ENCODE data around the gene PTPN22.

The PTPN22 gene

DNA sequence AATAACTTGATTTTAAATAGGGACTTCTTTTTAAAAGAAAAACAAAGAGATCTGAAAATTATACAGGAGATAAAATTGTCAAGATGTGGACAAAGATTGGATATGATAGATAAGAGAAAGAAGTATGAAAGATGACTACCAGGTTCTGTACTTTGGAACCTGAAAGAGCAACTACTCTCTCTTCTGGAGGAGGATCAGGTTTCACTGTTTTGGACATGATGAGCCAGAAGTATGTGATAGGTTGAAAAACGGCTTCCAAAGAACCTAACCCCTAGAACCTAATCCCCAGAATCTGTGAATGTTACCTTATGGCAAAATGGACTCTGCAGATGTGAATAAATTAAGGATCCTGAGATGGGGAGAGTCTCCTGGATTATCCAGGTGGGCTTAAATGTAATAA is 85.4 kb downstream of the PTPN22 start (continued):
- TF ChIP-seq ATF2 (tag by site-specific recombination; IDR thresholded peaks at IDR 0.05; ENCODE audit: low read depth): no peak
- TF ChIP-seq ZNF133 (tag by site-specific recombination; IDR thresholded peaks at IDR 0.05): no peak
- TF ChIP-seq SETDB1 (IDR thresholded peaks at IDR 0.05; ENCODE audit: insufficient read length, low read length): no peak
- TF ChIP-seq ZNF398 (tag by site-specific recombination; IDR thresholded peaks at IDR 0.05): peak; percentile 59
- TF ChIP-seq ZNF366 (tag by site-specific recombination; conservative IDR thresholded peaks at IDR 0.05): peak; percentile 52; the same call in 1 of the 2 replicates
- no peak for TF ChIP-seq ZNF610 (tag by site-specific recombination; IDR thresholded peaks at IDR 0.05; ENCODE audit: borderline replicate concordance)
- no peak for TF ChIP-seq ZNF544 (tag by site-specific recombination; IDR thresholded peaks at IDR 0.05)
- no peak for TF ChIP-seq ZFP69B (tag by site-specific recombination; IDR thresholded peaks at IDR 0.05)
- TF ChIP-seq, protein P1, sequence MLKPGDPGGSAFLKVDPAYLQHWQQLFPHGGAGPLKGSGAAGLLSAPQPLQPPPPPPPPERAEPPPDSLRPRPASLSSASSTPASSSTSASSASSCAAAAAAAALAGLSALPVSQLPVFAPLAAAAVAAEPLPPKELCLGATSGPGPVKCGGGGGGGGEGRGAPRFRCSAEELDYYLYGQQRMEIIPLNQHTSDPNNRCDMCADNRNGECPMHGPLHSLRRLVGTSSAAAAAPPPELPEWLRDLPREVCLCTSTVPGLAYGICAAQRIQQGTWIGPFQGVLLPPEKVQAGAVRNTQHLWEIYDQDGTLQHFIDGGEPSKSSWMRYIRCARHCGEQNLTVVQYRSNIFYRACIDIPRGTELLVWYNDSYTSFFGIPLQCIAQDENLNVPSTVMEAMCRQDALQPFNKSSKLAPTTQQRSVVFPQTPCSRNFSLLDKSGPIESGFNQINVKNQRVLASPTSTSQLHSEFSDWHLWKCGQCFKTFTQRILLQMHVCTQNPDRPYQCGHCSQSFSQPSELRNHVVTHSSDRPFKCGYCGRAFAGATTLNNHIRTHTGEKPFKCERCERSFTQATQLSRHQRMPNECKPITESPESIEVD (tag by site-specific recombination; IDR thresholded peaks at IDR 0.05): no peak
- TF ChIP-seq, protein P2, sequence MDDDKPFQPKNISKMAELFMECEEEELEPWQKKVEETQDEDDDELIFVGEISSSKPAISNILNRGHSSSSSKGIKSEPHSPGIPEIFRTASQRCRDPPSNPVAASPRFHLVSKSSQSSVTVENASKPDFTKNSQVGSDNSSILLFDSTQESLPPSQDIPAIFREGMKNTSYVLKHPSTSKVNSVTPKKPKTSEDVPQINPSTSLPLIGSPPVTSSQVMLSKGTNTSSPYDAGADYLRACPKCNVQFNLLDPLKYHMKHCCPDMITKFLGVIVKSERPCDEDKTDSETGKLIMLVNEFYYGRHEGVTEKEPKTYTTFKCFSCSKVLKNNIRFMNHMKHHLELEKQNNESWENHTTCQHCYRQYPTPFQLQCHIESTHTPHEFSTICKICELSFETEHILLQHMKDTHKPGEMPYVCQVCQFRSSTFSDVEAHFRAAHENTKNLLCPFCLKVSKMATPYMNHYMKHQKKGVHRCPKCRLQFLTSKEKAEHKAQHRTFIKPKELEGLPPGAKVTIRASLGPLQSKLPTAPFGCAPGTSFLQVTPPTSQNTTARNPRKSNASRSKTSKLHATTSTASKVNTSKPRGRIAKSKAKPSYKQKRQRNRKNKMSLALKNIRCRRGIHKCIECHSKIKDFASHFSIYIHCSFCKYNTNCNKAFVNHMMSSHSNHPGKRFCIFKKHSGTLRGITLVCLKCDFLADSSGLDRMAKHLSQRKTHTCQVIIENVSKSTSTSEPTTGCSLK (tag by site-specific recombination; IDR thresholded peaks at IDR 0.05): no peak
- TF ChIP-seq FEZF1 (tag by site-specific recombination; IDR thresholded peaks at IDR 0.05): peak; percentile 40; the same call in 1 of the 2 replicates

- H3K27ac ChIP-seq (ENCODE audit: extremely low read depth, low read depth, low read length): no peak overlapping the region
- no peaks in the 10 kb centered on the region for H3K9me3 ChIP-seq (ENCODE audit: control insufficient read depth, insufficient read depth, low read depth, low read length)
- no peaks in the 10 kb centered on the region for H3K36me3 ChIP-seq (ENCODE audit: control insufficient read depth in 2 of 2, insufficient read depth in 1 of 2, low read length in 2 of 2)
- ChIA-PET CTCF (interaction anchor here (0.6 kb wide), 2 partner anchors 218 to 307 kb away, joined by 4 to 8 read pairs; no protein-coding TSS in a partner anchor), POLR2A (interaction anchor here (1.1 to 1.4 kb wide), 2 partner anchors 26 to 28 kb away, joined by 3 to 4 read pairs; partner anchors contain the start of gene RSBN1)
- H3K4me1 ChIP-seq (ENCODE audit: control insufficient read depth, insufficient read depth, low read length): peaks cover 2% of the 10 kb centered on the region
- H3K4me3 ChIP-seq (ENCODE audit: low read depth, low read length): no peak overlapping the region
- TF ChIP-seq ZNF335 (tag by site-specific recombination; conservative IDR thresholded peaks at IDR 0.05) (no peak), ZNF473 (tag by site-specific recombination; IDR thresholded peaks at IDR 0.05) (no peak), ZNF223 (tag by site-specific recombination; IDR thresholded peaks at IDR 0.05) (no peak), ZFP41 (tag by site-specific recombination; IDR thresholded peaks at IDR 0.05; ENCODE audit: borderline replicate concordance) (no peak), ZNF341 (tag by site-specific recombination; IDR thresholded peaks at IDR 0.05; ENCODE audit: low read depth) (no peak), ZNF18 (tag by site-specific recombination; IDR thresholded peaks at IDR 0.05) (0 out of 2 replicates have a peak, but pooled peaks have one; percentile 12), ZNF626 (tag by site-specific recombination; IDR thresholded peaks at IDR 0.05) (no peak)
- TF ChIP-seq, protein P1 (tag by site-specific recombination; IDR thresholded peaks at IDR 0.05): 0 out of 2 replicates have a peak, but pooled peaks have one; percentile 13
- TF ChIP-seq, protein P3, sequence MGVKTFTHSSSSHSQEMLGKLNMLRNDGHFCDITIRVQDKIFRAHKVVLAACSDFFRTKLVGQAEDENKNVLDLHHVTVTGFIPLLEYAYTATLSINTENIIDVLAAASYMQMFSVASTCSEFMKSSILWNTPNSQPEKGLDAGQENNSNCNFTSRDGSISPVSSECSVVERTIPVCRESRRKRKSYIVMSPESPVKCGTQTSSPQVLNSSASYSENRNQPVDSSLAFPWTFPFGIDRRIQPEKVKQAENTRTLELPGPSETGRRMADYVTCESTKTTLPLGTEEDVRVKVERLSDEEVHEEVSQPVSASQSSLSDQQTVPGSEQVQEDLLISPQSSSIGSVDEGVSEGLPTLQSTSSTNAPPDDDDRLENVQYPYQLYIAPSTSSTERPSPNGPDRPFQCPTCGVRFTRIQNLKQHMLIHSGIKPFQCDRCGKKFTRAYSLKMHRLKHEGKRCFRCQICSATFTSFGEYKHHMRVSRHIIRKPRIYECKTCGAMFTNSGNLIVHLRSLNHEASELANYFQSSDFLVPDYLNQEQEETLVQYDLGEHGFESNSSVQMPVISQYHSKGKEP (tag by site-specific recombination; IDR thresholded peaks at IDR 0.05): no peak
Measured at GRCh38 chr1:113784104-113784779, 87.3 kb downstream of the PTPN22 start.
